HepG2 (cell line): Measurements from ENCODE around the gene KCNF1. TPM values are rescaled to one million over a fixed set of nuclear protein-coding genes. Genes with fewer than 3 reads are reported as not detected.

Source experiments
- ASH2L ChIP-seq: fragments of 300-600, 200-600 bp; sonication (generic); IDR thresholded peaks from 2 replicates; pipeline ENCODE4 v1.7.0; 2017; ENCODE audit warnings: low read depth, mild to moderate bottlenecking, moderate library complexity, mixed read lengths, low read length; ENCODE audit not compliant: insufficient read length
- CEBPG ChIP-seq: IDR thresholded peaks from 2 replicates; pipeline ENCODE4 v1.6.1; 2016
- CENPBD1 ChIP-seq: sonication (generic); formaldehyde crosslinking; IDR thresholded peaks from 2 replicates; pipeline ENCODE4 v1.8.0; 2022; ENCODE audit warnings: missing genetic modification reagents, low read depth, mild to moderate bottlenecking, borderline replicate concordance
- CTCF ChIP-seq: sonication (generic); formaldehyde crosslinking; IDR thresholded peaks from 2 replicates; pipeline ENCODE4 v1.5.0; 2020; ENCODE audit warnings: mild to moderate bottlenecking, missing genetic modification reagents, moderate library complexity
- GABPA ChIP-seq, 2 experiments: IDR thresholded peaks; 2 replicates each; pipeline ENCODE4 v1.6.1; 2011 to 2016; ENCODE audit warnings: low read depth in 2 of 2, low read length in 1 of 2, missing biosample characterization in 1 of 2, missing genetic modification characterization in 1 of 2
- KIAA2018 ChIP-seq: sonication (generic); formaldehyde crosslinking; IDR thresholded peaks from 2 replicates; pipeline ENCODE4 v1.5.0; 2020; ENCODE audit warnings: mild to moderate bottlenecking, missing genetic modification reagents, borderline replicate concordance
- MLLT10 ChIP-seq: sonication (generic); formaldehyde crosslinking; IDR thresholded peaks from 2 replicates; pipeline ENCODE4 v1.4.0; 2020; ENCODE audit warnings: missing genetic modification reagents
- POGK ChIP-seq: sonication (generic); formaldehyde crosslinking; conservative IDR thresholded peaks from 2 replicates; pipeline ENCODE4 v1.8.0; 2022; ENCODE audit warnings: mild to moderate bottlenecking, moderate library complexity, missing genetic modification reagents
- RAD21 ChIP-seq: fragments of 450-650 bp; formaldehyde crosslinking; IDR thresholded peaks from 2 replicates; pipeline ENCODE4 v1.5.0; 2020; ENCODE audit warnings: mild to moderate bottlenecking
- SALL1 ChIP-seq: sonication (generic); formaldehyde crosslinking; IDR thresholded peaks from 2 replicates; pipeline ENCODE4 v1.8.0; 2022; ENCODE audit warnings: mild to moderate bottlenecking, missing genetic modification reagents
- SMC3 ChIP-seq: IDR thresholded peaks from 2 replicates; pipeline ENCODE4 v1.6.1; 2011; ENCODE audit warnings: low read length, improper control_type of control experiment
- SRSF9 ChIP-seq: fragments of 200-400 bp; formaldehyde crosslinking; IDR thresholded peaks from 2 replicates; pipeline ENCODE4 v1.6.1; 2018; ENCODE audit warnings: borderline replicate concordance, mild to moderate bottlenecking, low read depth, low read length; ENCODE audit not compliant: insufficient read depth, poor library complexity, severe bottlenecking
- STAG1 ChIP-seq: sonication (generic); formaldehyde crosslinking; IDR thresholded peaks from 2 replicates; pipeline ENCODE4 v1.4.0; 2020; ENCODE audit warnings: missing genetic modification reagents
- XRCC5 ChIP-seq: fragments of 200-400 bp; formaldehyde crosslinking; optimal IDR thresholded peaks from 2 replicates; pipeline ENCODE3; 2017; ENCODE audit warnings: mild to moderate bottlenecking, low read length
- ZNF589 ChIP-seq: sonication (generic); formaldehyde crosslinking; conservative IDR thresholded peaks from 2 replicates; pipeline ENCODE4 v1.8.0; 2022; ENCODE audit warnings: mild to moderate bottlenecking, moderate library complexity, missing genetic modification reagents
- ZNF749 ChIP-seq: sonication (generic); formaldehyde crosslinking; IDR thresholded peaks from 2 replicates; pipeline ENCODE4 v1.8.0; 2022; ENCODE audit warnings: mild to moderate bottlenecking, missing genetic modification reagents, moderate library complexity, borderline replicate concordance
- polyA plus RNA-seq, 8 experiments: library from polyadenylated mRNA; depleted of rRNA in 3 of 8; stranded (reverse) in 7 of 8; unstranded in 1 of 8; fragments of >200 nt; fragmentation: Illumina TruSeq in 4 of 8; extraction: Trizol in 4 of 8; gene quantifications; 2 replicates each; pipeline versions ENCODE4 v1.2.1 to v1.2.3, GENCODE V29; 2011 to 2016; ENCODE audit warnings: low read depth in 4 of 8, missing spikeins in 1 of 8, mixed read lengths in 1 of 8; ENCODE audit not compliant: insufficient read depth in 1 of 8
- total RNA-seq, 5 experiments: library from RNA; depleted of rRNA; stranded (reverse); fragments of >200 nt; fragmentation: Illumina TruSeq; extraction: Trizol; gene quantifications; 2 replicates each; pipeline ENCODE4 v1.2.3, GENCODE V29; 2016; ENCODE audit warnings: low read depth in 1 of 5

KCNF1 gene
- total and polyA plus RNA-seq, 2 of the 13 experiments (the other 11 are each of a cell fraction or from before 2014, with no cell fraction given), result 0.09 to 0.12 TPM

GRCh38 chr2:10900216-10901109, 11.3 kb upstream of the KCNF1 start (continued):
- peak; percentile 64 for TF ChIP-seq CTCF (CRISPR knock-in tag)
- no peak for TF ChIP-seq SALL1
- TF ChIP-seq CEBPG, result 0 out of 2 replicates have a peak, but pooled peaks have one; percentile 5
- no peak for TF ChIP-seq MLLT10 (CRISPR knock-in tag)
- TF ChIP-seq SMC3, result peak; percentile 87
- TF ChIP-seq GABPA (IDR thresholded peaks at IDR 0.05; ENCODE audit: low read depth, low read length), result no peak
- TF ChIP-seq GABPA (CRISPR knock-in tag; IDR thresholded peaks at IDR 0.05; ENCODE audit: low read depth), result peak; percentile 36; the same call in 1 of the 2 replicates
- peak; percentile 50 for TF ChIP-seq RAD21 (CRISPR knock-in tag)
- no peak for TF ChIP-seq SRSF9
- peak; percentile 28 for TF ChIP-seq XRCC5
- no peak for TF ChIP-seq KIAA2018
- no peak for TF ChIP-seq ZNF749 (CRISPR knock-in tag)
- peak; percentile 66 for TF ChIP-seq STAG1 (CRISPR knock-in tag)
- no peak for TF ChIP-seq POGK (CRISPR knock-in tag)
- no peak for TF ChIP-seq ASH2L
- TF ChIP-seq ZNF589 (CRISPR knock-in tag), result no peak
- TF ChIP-seq CENPBD1 (CRISPR knock-in tag), result no peak
